GM23338 (cell line): ENCODE measurements around the gene TSR1. TPM values are rescaled to one million over a fixed set of nuclear protein-coding genes. Genes with fewer than 3 reads are reported as not detected.

Source experiments
- ATAC-seq: fragments of 200-7000 bp; cut with Tn5 transposase; 3 replicates; pipeline ENCODE4 v1.9.1; 2020
- DNase-seq: peaks from one replicate; pipeline ENCODE4 v3.0.0-alpha.2; 2015; ENCODE audit warnings: low spot score
- H2AFZ ChIP-seq: fragments of 200-600 bp; sonication (generic); 2 replicates; pipeline ENCODE4 v1.8.0; 2016; ENCODE audit warnings: antibody characterized with exemption, mild to moderate bottlenecking, moderate library complexity
- H3F3A ChIP-seq: fragments of 200-600 bp; sonication (generic); replicated peaks from 2 replicates; pipeline ENCODE4 v1.8.0; 2017; ENCODE audit warnings: antibody characterized with exemption, mixed run types, low read depth
- H3K27ac ChIP-seq: fragments of 200-600 bp; sonication (generic); 2 replicates; pipeline ENCODE4 v1.6.1; 2016; ENCODE audit warnings: low read depth
- H3K27me3 ChIP-seq: fragments of 200-600 bp; sonication (generic); 2 replicates; pipeline ENCODE4 v1.8.0; 2016; ENCODE audit warnings: mild to moderate bottlenecking, mixed run types, moderate library complexity; ENCODE audit not compliant: insufficient read depth
- H3K36me3 ChIP-seq: fragments of 200-600 bp; sonication (generic); 2 replicates; pipeline ENCODE4 v1.8.0; 2016; ENCODE audit warnings: mild to moderate bottlenecking; ENCODE audit not compliant: insufficient read depth
- H3K4me1 ChIP-seq: fragments of 200-600 bp; sonication (generic); 2 replicates; pipeline ENCODE4 v1.8.0; 2016; ENCODE audit warnings: mild to moderate bottlenecking, moderate library complexity; ENCODE audit not compliant: insufficient read depth
- H3K4me2 ChIP-seq: fragments of 200-600 bp; sonication (generic); 2 replicates; pipeline ENCODE4 v1.7.1; 2017; ENCODE audit warnings: mixed run types
- H3K4me3 ChIP-seq: fragments of 200-600 bp; sonication (generic); 2 replicates; pipeline ENCODE4 v1.6.1; 2016; ENCODE audit warnings: mixed run types
- H3K79me2 ChIP-seq: fragments of 200-600 bp; sonication (generic); replicated peaks from 2 replicates; pipeline ENCODE4 v1.8.0; 2017; ENCODE audit warnings: mild to moderate bottlenecking; ENCODE audit not compliant: insufficient read depth
- H3K9me2 ChIP-seq: fragments of 200-600 bp; sonication (generic); 2 replicates; pipeline ENCODE4 v1.8.0; 2017; ENCODE audit not compliant: insufficient read depth
- H4K20me1 ChIP-seq: fragments of 200-600 bp; sonication (generic); replicated peaks from 2 replicates; pipeline ENCODE4 v1.8.0; 2017; ENCODE audit warnings: mild to moderate bottlenecking; ENCODE audit not compliant: insufficient read depth
- H3K27ac Mint-ChIP-seq: 2 replicates; pipeline ENCODE4 v1.8.0; 2020; ENCODE audit warnings: inconsistent platforms, mild to moderate bottlenecking, moderate library complexity, mixed read lengths
- H3K27me3 Mint-ChIP-seq: 3 replicates; pipeline ENCODE4 v1.8.0; 2022; ENCODE audit warnings: low read depth, mild to moderate bottlenecking, moderate library complexity, mixed read lengths, inconsistent platforms; ENCODE audit not compliant: insufficient read depth, poor library complexity
- H3K36me3 Mint-ChIP-seq: 3 replicates; pipeline ENCODE4 v1.8.0; 2021; ENCODE audit warnings: low read depth, mild to moderate bottlenecking, inconsistent platforms, moderate library complexity, mixed read lengths
- H3K4me1 Mint-ChIP-seq: 3 replicates; pipeline ENCODE4 v1.8.0; 2020; ENCODE audit warnings: mild to moderate bottlenecking, inconsistent platforms, mixed read lengths
- H3K4me3 Mint-ChIP-seq: 3 replicates; pipeline ENCODE4 v1.8.0; 2021; ENCODE audit warnings: moderate library complexity, mild to moderate bottlenecking, inconsistent platforms, mixed read lengths
- H3K9me3 Mint-ChIP-seq: 3 replicates; pipeline ENCODE4 v1.8.0; 2020; ENCODE audit warnings: moderate library complexity, mild to moderate bottlenecking, inconsistent platforms, mixed read lengths
- CREB1 ChIP-seq: fragments of 250-450 bp; sonication (Bioruptor Pico); IDR thresholded peaks from 2 replicates; pipeline ENCODE4 v1.5.0; 2020; ENCODE audit warnings: low read depth, mild to moderate bottlenecking, moderate library complexity
- ETS1 ChIP-seq: IDR thresholded peaks from 2 replicates; pipeline ENCODE4 v1.6.1; 2016; ENCODE audit warnings: antibody characterized with exemption
- EZH2 ChIP-seq: fragments of 200-600 bp; sonication (generic); IDR thresholded peaks from one replicate; pipeline ENCODE4 v1.8.0; 2017; ENCODE audit warnings: antibody characterized with exemption, mild to moderate bottlenecking, low read depth; ENCODE audit not compliant: unreplicated experiment
- EZH2phosphoT487 ChIP-seq: fragments of 200-600 bp; sonication (generic); IDR thresholded peaks from one replicate; pipeline ENCODE4 v1.8.1; 2018; ENCODE audit warnings: antibody characterized with exemption; ENCODE audit not compliant: unreplicated experiment
- JUNB ChIP-seq: IDR thresholded peaks from one replicate; pipeline ENCODE4 v1.6.1; 2016; ENCODE audit warnings: antibody characterized with exemption; ENCODE audit not compliant: unreplicated experiment
- NANOG ChIP-seq: IDR thresholded peaks from 2 replicates; pipeline ENCODE4 v1.6.1; 2016; ENCODE audit warnings: antibody characterized with exemption, borderline replicate concordance
- POLR2AphosphoS5 ChIP-seq: IDR thresholded peaks from 2 replicates; pipeline ENCODE4 v1.6.1; 2016; ENCODE audit warnings: antibody characterized with exemption, low read depth
- REST ChIP-seq: IDR thresholded peaks from one replicate; pipeline ENCODE4 v1.6.1; 2018; ENCODE audit warnings: antibody characterized with exemption; ENCODE audit not compliant: unreplicated experiment
- STAT1 ChIP-seq: IDR thresholded peaks from one replicate; pipeline ENCODE4 v1.6.1; 2016; ENCODE audit warnings: antibody characterized with exemption; ENCODE audit not compliant: unreplicated experiment
- ZNF114 ChIP-seq: fragments of 250-450 bp; sonication (Bioruptor Pico); IDR thresholded peaks from 2 replicates; pipeline ENCODE4 v1.5.0; 2020; ENCODE audit warnings: mild to moderate bottlenecking, moderate library complexity
- ZNF331 ChIP-seq: fragments of 250-450 bp; sonication (Bioruptor Pico); IDR thresholded peaks from 2 replicates; pipeline ENCODE4 v1.5.0; 2020; ENCODE audit warnings: low read depth, mild to moderate bottlenecking, moderate library complexity
- ZNF462 ChIP-seq: fragments of 250-450 bp; sonication (Bioruptor Pico); IDR thresholded peaks from 2 replicates; pipeline ENCODE4 v1.5.0; 2020; ENCODE audit warnings: mild to moderate bottlenecking, moderate library complexity
- polyA plus RNA-seq: library from polyadenylated mRNA; unstranded; fragments of >200 nt; fragmentation: Nextera tagmentation; extraction: Ambion mirVana; gene quantifications from 2 replicates; pipeline ENCODE4 v1.2.1, GENCODE V29; 2016
- total RNA-seq: library from RNA; depleted of rRNA; stranded (reverse); fragments of >200 nt; shearing (Covaris generic); gene quantifications from 2 replicates; pipeline ENCODE4 v1.2.3, GENCODE V29; 2014
- TF ChIP-seq, protein P1 (sequence below), 2 experiments: fragments of 200-600 bp in 1 of 2; sonication (generic) in 1 of 2; conservative IDR thresholded peaks; 2 replicates each; pipeline versions ENCODE4 v1.5.1 to v1.6.1; 2016 to 2017; ENCODE audit warnings: antibody characterized with exemption in 2 of 2, low read depth in 2 of 2, mild to moderate bottlenecking in 2 of 2, moderate library complexity in 1 of 2

Gene TSR1
- total and polyA plus RNA-seq, 2 experiments from 2014 or later: 36.9 to 108 TPM

DNA sequence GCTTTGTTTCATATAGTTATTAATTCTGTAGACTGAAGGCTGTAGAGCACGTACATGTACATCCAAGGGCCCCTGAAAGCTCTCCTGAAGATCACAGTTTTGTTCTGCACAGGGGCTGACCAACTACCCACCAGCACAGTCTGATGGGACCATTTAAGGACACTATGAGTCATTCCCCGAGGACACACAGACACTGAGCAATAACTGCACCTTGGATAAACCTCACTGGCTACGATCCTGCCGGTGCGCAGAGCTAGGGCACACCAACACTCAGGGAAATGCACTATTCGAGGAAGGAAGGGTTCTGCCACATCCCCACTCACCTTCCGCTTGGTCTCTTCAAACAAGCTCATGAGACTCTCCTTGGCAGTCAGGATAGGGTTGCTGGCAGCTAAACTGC, 53.0 kb downstream of the TSR1 start:
- H3K9me2 ChIP-seq: no peaks in the 10 kb centered on the region
- peaks cover 9% of the 10 kb centered on the region; the same call in 1 of the 2 replicates for H4K20me1 ChIP-seq
- H3K4me2 ChIP-seq: no peak overlapping the region
- Mint-ChIP-seq H3K4me3 (no peak overlapping the region), H3K36me3 (peaks cover 54% of the 10 kb centered on the region), H3K4me1 (no peaks in the 10 kb centered on the region), H3K27ac (no peak overlapping the region), H3K27me3 (peaks cover 3% of the 10 kb centered on the region), H3K9me3 (no peaks in the 10 kb centered on the region)
- H3F3A ChIP-seq: peaks cover 20% of the 10 kb centered on the region; the same call in 1 of the 2 replicates
- H2AFZ ChIP-seq: no peak overlapping the region
- DNase-seq: no peak
- H3K4me3 ChIP-seq: no peak overlapping the region
- TF ChIP-seq, protein P1, sequence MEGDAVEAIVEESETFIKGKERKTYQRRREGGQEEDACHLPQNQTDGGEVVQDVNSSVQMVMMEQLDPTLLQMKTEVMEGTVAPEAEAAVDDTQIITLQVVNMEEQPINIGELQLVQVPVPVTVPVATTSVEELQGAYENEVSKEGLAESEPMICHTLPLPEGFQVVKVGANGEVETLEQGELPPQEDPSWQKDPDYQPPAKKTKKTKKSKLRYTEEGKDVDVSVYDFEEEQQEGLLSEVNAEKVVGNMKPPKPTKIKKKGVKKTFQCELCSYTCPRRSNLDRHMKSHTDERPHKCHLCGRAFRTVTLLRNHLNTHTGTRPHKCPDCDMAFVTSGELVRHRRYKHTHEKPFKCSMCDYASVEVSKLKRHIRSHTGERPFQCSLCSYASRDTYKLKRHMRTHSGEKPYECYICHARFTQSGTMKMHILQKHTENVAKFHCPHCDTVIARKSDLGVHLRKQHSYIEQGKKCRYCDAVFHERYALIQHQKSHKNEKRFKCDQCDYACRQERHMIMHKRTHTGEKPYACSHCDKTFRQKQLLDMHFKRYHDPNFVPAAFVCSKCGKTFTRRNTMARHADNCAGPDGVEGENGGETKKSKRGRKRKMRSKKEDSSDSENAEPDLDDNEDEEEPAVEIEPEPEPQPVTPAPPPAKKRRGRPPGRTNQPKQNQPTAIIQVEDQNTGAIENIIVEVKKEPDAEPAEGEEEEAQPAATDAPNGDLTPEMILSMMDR (conservative IDR thresholded peaks at IDR 0.05; ENCODE audit: low read depth in 2 of 2): no peak
- no peak for TF ChIP-seq EZH2
- no peak for TF ChIP-seq ZNF331 (CRISPR knock-in tag)
- no peak for TF ChIP-seq ZNF462 (CRISPR knock-in tag)
- no peak for TF ChIP-seq EZH2phosphoT487
- no peak for TF ChIP-seq STAT1
- TF ChIP-seq NANOG: no peak
- no peak for TF ChIP-seq ETS1
- TF ChIP-seq REST: no peak
- no peak for TF ChIP-seq CREB1 (CRISPR knock-in tag)
- no peak for TF ChIP-seq POLR2AphosphoS5
- no peak for TF ChIP-seq ZNF114 (CRISPR knock-in tag)
- no peak for TF ChIP-seq JUNB
- no peak for ATAC-seq
- H3K4me1 ChIP-seq: no peaks in the 10 kb centered on the region
- H3K27me3 ChIP-seq: no peaks in the 10 kb centered on the region
- no peak overlapping the region for H3K27ac ChIP-seq
- no peaks in the 10 kb centered on the region for H3K79me2 ChIP-seq
- peaks cover 25% of the 10 kb centered on the region for H3K36me3 ChIP-seq
